Measurements from ENCODE around the gene PAK6.

Gene PAK6

GRCh38 chr15:40233727-40234577 is 4.9 kb upstream of the PAK6 start:
- no peak for DNase-seq
- TF ChIP-seq GATA1 (IDR thresholded peaks at IDR 0.05; ENCODE audit: low read depth, low read length) (no peak), POLR2A (IDR thresholded peaks at IDR 0.05; ENCODE audit: low read length) (no peak)

- no peak for DNase-seq
- TF ChIP-seq GATA1 (IDR thresholded peaks at IDR 0.05; ENCODE audit: low read depth, low read length) (no peak), POLR2A (IDR thresholded peaks at IDR 0.05; ENCODE audit: low read length) (no peak)
These were observed 4.1 kb upstream of the PAK6 start for GRCh38 chr15:40234783-40235182.

- TF ChIP-seq GATA1 (IDR thresholded peaks at IDR 0.05; ENCODE audit: low read depth, low read length) (no peak), POLR2A (IDR thresholded peaks at IDR 0.05; ENCODE audit: low read length) (no peak)
- DNase-seq = no peak
These were observed 3.5 kb upstream of the PAK6 start for GRCh38 chr15:40235201-40235885.

- DNase-seq = no peak
These were observed 485 bp downstream of the PAK6 start for GRCh38 chr15:40239404-40239692.

GRCh38 chr15:40239693-40240618 is 1.1 kb downstream of the PAK6 start:
- no peak for DNase-seq
- TF ChIP-seq POLR2A (IDR thresholded peaks at IDR 0.05; ENCODE audit: low read length) (no peak), GATA1 (IDR thresholded peaks at IDR 0.05; ENCODE audit: low read depth, low read length) (no peak)

More at GRCh38 chr15:40239404-40239692, 485 bp downstream of the PAK6 start:
- TF ChIP-seq GATA1 (IDR thresholded peaks at IDR 0.05; ENCODE audit: low read depth, low read length) = no peak
- no peak for TF ChIP-seq POLR2A (IDR thresholded peaks at IDR 0.05; ENCODE audit: low read length)

- no peak for DNase-seq
- no peak for TF ChIP-seq GATA1 (IDR thresholded peaks at IDR 0.05; ENCODE audit: low read depth, low read length)
- no peak for TF ChIP-seq POLR2A (IDR thresholded peaks at IDR 0.05; ENCODE audit: low read length)
These were observed 1.9 kb downstream of the PAK6 start for GRCh38 chr15:40240619-40241221.

- no peak for DNase-seq
- TF ChIP-seq POLR2A (IDR thresholded peaks at IDR 0.05; ENCODE audit: low read length) (no peak), GATA1 (IDR thresholded peaks at IDR 0.05; ENCODE audit: low read depth, low read length) (no peak)
These were observed 2.7 kb downstream of the PAK6 start for GRCh38 chr15:40241269-40242212.

- no peak for TF ChIP-seq GATA1 (IDR thresholded peaks at IDR 0.05; ENCODE audit: low read depth, low read length)
- no peak for DNase-seq
These were observed 3.3 kb downstream of the PAK6 start for GRCh38 chr15:40242213-40242599.

- TF ChIP-seq GATA1 (IDR thresholded peaks at IDR 0.05; ENCODE audit: low read depth, low read length) (no peak), POLR2A (IDR thresholded peaks at IDR 0.05; ENCODE audit: low read length) (no peak)
- peak in 1 of 2 experiments; percentile 33 for DNase-seq
These were observed 3.7 kb downstream of the PAK6 start for GRCh38 chr15:40242601-40243000.

GRCh38 chr15:40243126-40243810 is 4.4 kb downstream of the PAK6 start:
- TF ChIP-seq POLR2A (IDR thresholded peaks at IDR 0.05; ENCODE audit: low read length) = no peak
- TF ChIP-seq GATA1 (IDR thresholded peaks at IDR 0.05; ENCODE audit: low read depth, low read length) = no peak

GRCh38 chr15:40244961-40245523 is 6.2 kb downstream of the PAK6 start:
- DNase-seq = no peak
- TF ChIP-seq GATA1 (IDR thresholded peaks at IDR 0.05; ENCODE audit: low read depth, low read length) (no peak), POLR2A (IDR thresholded peaks at IDR 0.05; ENCODE audit: low read length) (no peak)

More at GRCh38 chr15:40243126-40243810, 4.4 kb downstream of the PAK6 start:
- DNase-seq = peak; percentile 70 to 89

All from erythroblast (primary cell).